Epithelial cell of alveolus of lung (primary cell): ENCODE results near the gene PSMD9. TPM values are rescaled to one million over a fixed set of nuclear protein-coding genes. Genes with fewer than 3 reads are reported as not detected.

Experiments
- total RNA-seq: library from RNA; depleted of rRNA; stranded (reverse); fragments of >200 nt; gene quantifications from 2 replicates; pipeline ENCODE4 v1.2.1, GENCODE V29; 2015

The PSMD9 gene, protein sequence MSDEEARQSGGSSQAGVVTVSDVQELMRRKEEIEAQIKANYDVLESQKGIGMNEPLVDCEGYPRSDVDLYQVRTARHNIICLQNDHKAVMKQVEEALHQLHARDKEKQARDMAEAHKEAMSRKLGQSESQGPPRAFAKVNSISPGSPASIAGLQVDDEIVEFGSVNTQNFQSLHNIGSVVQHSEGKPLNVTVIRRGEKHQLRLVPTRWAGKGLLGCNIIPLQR
- total RNA-seq = 62.1 and 76.0 TPM in 2 replicates

DNA sequence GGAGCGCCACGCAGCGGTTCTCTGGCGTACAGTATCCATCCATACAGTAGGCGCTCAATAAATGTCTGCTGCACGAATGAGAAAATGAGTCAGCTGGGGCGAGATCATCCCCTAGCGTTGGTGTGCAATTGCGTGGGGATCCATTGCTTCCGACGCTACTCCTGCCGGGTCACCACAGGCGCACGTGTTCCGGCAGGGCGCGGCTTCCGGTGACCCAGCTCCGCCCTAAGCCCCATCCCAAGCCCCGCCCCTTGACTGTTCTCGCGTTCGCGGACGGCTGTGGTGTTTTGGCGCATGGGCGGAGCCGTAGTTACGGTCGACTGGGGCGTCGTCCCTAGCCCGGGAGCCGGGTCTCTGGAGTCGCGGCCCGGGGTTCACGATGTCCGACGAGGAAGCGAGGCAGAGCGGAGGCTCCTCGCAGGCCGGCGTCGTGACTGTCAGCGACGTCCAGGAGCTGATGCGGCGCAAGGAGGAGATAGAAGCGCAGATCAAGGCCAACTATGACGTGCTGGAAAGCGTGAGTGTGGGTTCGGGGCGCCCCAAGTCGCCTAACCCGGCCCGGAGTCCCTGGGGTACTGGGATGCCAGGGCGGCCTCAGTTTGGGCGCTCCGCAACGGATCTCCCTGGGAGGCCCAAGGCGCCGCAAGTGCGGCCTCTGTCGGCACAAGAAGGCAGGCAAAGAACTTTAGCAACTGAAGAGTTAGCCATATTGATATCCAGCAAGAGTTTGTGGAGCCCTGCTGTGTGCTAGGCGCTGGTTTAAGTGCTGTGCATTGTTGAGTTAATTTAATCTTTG, at the start of gene PSMD9:
TSS of gene PSMD9 (plus strand) at position 313 of the 796 bp plus-strand sequence. CDS start at position 380, 67 bp downstream.

DNA sequence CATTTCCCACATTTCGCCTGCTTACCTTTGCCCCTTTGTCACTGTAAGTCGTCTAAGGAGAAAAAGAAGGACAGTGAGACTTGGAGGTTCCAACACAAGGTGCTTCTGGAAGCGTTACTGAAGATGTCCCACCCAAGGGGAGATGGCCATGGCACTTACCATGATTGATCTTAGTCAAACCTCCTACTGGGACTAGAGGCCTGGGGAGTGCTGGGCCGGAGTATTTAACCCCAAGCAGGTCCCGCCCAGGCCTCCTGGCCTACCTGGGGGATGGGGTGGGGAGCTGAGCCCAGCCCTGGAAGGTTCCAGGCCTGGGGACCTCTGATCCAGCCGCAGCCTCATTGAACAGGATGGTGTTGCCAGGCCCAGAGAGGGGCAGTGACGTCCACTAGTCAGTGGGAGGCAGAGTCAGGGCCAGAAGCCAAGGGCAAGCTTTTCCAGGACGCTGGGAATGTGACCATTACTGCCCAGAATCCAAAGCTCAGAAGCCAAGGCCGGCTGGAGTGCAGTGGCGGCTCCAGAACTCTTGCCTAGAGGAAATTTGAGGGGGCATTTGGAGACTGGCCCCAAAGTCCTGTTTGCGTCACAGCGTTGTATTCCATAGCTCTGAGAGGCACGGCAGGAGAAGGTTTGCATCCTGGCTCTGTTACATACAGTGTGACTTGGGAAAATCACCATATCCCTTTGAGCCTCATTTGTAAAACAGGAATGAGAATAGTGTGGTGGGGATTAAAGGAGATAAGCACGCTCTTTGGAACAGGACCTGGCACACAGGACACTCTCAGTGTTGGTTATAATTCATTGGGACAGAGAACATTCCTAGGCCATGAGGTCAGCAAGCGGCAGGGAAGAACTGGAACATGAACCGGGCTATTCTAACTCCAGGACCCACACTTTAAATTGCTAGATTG, 29.7 kb upstream of the PSMD9 start, which contains the start of gene HPD:
TSS of gene HPD (minus strand) at position 198 of the 911 bp plus-strand sequence. CDS start at position 162, 36 bp downstream.

DNA sequence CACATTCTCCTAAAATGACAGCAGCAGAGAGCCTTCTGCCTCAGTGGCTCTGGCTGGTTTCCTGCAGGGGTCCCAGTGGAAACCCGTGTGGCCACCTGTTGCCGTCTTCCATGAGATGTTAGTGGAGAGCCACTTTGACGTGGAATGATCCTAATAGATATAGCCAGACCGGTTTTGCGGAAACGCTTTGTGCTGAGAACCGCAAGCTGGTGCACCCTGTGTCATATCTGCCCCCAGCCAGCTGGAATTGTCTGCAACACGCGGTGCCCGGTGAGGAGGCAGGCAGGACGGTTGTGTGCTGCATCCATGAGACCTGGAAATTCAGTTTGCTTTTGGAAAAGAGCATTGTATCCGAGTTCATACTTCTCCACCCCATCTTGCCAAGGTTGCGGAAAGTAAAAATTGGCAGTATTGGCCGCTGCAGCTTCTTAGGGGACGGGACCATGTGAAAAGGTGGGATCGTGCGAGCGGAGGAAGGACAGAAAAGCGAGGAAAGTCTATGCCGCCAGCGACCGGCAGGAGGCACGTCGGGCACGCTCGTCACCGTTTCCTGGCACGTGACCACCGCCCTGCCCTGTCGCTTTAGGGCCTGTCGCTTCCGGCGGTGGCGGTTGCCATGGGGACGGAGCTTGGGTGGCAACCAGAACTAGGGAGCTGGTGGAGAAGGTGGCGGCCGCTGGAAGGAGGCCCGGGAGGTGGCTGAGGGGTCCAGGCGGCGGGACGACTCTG, 29.5 kb downstream of the PSMD9 start, which contains the start of gene CFAP251:
TSS of gene CFAP251 (plus strand) at position 643 of the 729 bp plus-strand sequence. CDS start 2,714 bp downstream, outside the sequence.

Other genes starting within 250 kb of the PSMD9 start
- gene MORN3, start 219.1 kb upstream of the PSMD9 start, total RNA-seq = under 0.01 and 1.6 TPM in 2 replicates
- gene TMEM120B, start 176.0 kb upstream of the PSMD9 start, total RNA-seq = 10.7 and 12.7 TPM in 2 replicates
- 22.0 and 23.4 TPM in 2 replicates for gene RHOF, start 95.1 kb upstream of the PSMD9 start, total RNA-seq
- 3.9 and 9.8 TPM in 2 replicates for gene SETD1B, start 84.8 kb upstream of the PSMD9 start, total RNA-seq
- 0.52 and 1.5 TPM in 2 replicates for gene HPD, start 29.9 kb upstream of the PSMD9 start, total RNA-seq
- 0.72 and 2.3 TPM in 2 replicates for gene CFAP251, start 29.8 kb downstream of the PSMD9 start, total RNA-seq
- gene BCL7A, start 133.1 kb downstream of the PSMD9 start, total RNA-seq = 3.4 and 7.2 TPM in 2 replicates
- 13.2 and 16.2 TPM in 2 replicates for gene MLXIP, start 190.0 kb downstream of the PSMD9 start, total RNA-seq